NCI-H187 (cell line): Measurements from ENCODE around the gene RGS10.
"Not testable (repeated sequence)": the region's sequence is repeated elsewhere in the genome, so short reads cannot be mapped to it uniquely, and the experiment has no call there.

Experiments
- DNase-seq, 2 experiments: peaks; one replicate each; lab custom pipeline; 2025; lab: John Stamatoyannopoulos, UW

The RGS10 gene

GRCh38 chr10:119469325-119469707 is 73.2 kb downstream of the RGS10 start:
- no peak for DNase-seq

GRCh38 chr10:119468542-119469324 is 73.8 kb downstream of the RGS10 start:
- no peak for DNase-seq

DNA sequence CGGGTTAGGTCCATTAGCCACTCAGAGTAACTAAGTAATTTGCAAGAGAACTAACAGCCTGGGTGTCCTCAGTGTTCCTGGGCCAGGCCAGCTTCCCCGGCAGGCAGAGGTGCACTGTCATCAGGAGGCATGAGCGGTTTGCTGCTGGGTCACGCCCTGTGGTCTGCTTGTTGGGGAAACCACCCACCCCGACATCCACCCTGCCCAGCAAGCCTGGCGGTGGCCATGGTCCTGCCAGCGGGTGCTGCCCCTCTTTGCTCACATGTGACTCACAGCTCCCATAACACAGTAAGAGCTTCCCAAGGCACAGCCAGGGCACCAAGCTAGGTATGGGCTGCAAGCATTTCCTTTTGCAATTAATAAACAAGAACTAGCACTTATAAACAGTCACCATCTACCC is 75.9 kb downstream of the RGS10 start:
- DNase-seq, result no peak

GRCh38 chr10:119466076-119466475 is 76.4 kb downstream of the RGS10 start:
- no peak for DNase-seq

- DNase-seq, result no peak
These were observed 77.4 kb downstream of the RGS10 start for GRCh38 chr10:119465085-119465484.

- DNase-seq, result not testable (repeated sequence)
These were observed 79.3 kb downstream of the RGS10 start for GRCh38 chr10:119463195-119463594.

DNA sequence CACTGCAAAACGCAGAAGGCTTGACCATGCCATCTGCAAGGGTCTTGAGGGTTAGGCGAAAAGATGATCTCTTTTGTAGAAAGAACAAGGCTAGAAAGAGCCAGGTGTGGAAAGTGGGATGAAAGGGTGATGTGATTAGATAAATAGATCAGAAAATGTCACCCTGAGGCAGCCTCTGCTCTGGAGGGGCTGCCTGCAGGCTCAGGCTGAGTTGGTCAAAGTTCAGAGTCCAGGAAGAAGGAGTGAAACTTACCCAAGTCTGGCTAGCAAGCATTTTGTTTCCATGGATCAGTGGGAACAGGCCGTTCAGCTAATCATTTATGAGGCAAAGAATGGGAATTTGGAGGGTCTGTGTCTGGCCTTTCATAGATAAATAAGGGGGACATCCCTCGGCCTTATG is 79.7 kb downstream of the RGS10 start:
- DNase-seq, result no peak

DNA sequence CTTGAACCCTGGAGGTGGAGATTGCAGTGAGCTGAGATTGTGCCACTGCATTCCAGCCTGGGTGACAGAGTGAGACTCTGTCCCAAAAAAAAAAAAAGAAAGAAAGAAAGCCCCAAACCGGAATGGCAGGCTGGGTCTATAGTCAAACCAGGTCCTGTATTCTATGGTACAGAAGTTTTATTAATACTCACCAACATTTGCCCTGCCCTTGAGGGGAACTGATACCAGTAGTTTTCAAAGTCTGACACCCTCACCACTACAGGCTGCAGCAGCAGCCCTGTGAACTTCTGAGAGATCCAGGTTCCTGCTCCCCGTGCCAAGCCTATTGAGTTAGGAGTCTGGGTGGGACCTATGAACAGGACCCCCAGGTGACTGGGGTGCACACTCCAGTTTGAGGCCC is 80.6 kb downstream of the RGS10 start:
- DNase-seq, result no peak

- no peak for DNase-seq
These were observed 81.1 kb downstream of the RGS10 start for GRCh38 chr10:119461380-119461779.

DNA sequence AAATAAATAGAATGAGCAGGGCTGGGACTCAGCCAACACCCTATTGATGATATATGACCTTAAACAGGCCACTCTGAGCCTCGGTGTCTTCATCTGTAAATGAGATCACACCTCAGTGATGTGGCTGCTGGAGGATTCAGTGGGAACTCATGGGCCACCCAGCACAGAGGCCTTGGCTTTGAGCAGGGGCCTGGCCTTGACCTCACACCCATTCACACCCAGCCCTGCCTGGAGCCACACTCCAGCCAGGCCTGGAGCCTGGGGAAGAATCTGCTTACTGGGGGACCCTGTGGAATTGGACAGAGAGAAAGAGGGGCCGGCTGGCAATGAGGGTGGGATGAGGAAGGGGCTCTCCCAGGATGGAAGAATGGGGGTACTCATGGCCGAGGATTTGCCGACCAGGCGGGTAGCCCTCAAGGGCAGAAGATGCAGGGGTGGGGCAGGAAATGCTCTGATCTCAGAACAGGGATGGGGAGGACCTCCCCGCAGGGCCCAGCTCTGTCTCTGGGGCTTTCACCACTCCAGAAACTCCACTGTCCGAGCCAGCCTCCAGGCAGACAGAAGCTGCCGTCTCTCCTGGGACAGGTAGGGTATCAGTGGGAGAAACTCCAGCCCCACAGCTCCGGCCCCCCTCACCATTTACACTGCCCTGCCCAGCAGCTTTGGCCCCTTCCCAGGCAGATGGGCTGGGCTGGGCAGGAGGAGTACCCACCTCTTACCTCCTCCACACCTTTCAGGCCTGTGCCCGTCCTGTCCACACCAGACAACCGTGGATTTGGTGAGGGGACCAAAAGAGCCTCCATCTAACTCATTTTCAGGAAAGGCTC is 81.9 kb downstream of the RGS10 start:
- DNase-seq, result no peak

GRCh38 chr10:119459681-119460340 is 82.7 kb downstream of the RGS10 start:
- DNase-seq, result no peak

DNA sequence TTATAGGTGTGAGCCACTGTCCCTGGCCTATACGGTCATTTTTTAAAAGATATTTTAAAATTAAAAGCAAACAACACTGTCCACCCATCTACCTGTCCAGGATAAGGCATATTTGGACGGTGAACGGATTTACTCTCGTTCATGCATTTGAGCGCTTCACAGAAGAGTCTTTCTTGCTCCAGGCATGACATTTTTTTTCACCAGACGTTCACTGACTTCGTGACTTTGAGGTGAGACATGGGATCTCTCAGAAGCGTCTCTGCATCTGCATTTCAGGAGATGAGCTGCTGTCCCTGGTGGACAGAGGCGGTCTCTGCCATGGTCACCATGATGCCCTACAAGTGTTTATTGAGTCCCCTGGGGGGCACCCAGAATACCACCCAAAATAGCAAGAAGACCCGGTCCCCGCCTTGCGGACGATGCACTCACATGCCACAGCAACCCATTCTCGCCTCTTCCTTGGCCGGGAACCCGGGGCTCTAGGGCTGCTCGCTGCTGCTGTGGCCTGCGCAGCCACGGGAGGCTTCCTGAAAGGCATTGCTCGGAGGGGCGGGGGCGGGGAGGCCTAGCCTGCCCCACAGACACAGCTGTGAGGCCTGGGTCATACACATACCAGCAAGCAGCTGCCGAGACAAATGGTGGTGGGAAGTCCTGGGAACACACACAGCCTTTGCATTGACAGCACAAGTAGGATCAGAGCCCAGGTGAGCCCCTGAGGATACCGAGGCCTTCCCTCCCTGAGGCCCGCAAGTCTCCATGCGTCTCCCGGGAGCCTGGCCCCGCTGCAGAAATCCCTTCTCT is 84.4 kb downstream of the RGS10 start:
- no peak for DNase-seq

DNA sequence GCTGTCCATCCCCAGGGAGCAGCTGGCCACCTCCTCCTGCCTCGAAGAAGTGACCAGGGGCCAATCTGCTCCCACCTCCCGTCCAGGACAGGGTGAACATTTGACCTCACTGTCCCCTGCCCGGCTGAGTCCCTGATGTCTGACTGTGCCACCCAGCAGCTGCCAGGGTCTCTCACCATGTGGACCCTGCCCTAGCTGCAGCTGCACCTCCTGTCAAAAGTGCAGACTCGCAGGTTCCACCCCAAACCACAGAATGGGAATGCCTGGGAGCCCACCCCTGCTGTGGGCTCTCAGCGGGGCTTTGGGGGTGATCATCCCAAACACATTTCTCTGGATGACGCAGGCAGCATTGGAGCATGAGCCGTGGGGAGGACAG is 86.1 kb downstream of the RGS10 start:
- DNase-seq, result no peak

DNA sequence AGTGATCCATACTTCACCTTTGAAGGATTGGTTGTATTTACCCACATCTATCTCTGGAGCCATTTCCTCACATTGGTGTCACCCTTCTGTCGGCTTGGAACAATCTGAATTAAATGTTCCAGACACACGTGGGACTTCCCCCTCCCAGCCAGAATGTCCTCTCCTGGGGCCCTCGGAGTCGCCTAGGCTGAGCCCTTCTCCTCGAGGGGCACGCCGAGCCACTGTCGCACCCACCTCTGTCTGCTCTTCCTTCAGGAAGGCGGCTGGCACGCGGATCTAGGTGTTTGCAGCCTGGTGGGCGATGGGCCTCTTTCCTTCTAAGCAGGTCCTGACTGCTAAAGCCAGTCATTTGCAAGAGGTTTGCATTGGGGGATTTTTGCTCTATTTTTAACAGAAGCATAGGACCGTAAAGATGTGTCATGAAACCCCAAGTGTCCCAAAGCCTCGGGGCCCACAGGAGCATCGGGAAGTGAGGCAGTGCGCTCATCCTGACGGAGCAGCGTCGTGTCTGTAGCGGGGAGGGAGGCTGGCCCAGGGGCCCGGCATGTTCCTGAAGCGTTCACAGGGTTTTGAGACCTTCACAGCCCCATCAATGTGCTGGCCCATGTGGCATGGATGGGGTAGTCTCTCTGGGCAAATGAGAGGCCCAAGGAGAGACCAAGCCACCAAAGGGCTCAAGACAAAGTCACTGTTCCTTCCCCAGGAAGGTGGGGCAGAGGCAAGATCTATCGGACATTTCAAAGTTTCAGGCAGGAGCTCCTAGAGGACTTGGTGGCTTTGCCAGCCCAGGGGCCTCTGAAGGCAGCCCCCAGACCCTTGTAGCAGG is 86.7 kb downstream of the RGS10 start:
- DNase-seq, result no peak

GRCh38 chr10:119454990-119455389 is 87.5 kb downstream of the RGS10 start:
- no peak for DNase-seq

- DNase-seq, result no peak
These were observed 88.2 kb downstream of the RGS10 start for GRCh38 chr10:119454316-119454715.

DNA sequence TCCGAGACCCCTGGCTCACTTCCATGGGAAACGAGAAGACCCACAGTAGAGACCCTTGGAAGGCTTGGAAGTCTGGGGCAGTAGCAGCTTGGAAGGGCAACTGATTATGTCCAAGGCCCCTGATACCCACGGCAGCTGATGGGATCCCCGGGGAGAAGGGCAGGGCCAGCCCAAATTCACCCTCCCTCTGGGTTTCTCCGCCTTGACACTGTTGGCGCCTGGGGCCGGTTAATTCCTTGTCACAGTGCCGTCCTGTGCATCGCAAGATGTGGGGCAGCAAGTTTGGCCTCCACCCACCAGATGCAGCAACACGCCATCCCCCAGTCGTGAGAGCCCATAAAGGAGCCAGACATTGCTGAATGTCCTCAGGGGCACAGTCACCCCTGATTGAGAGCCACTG is 89.2 kb downstream of the RGS10 start:
- DNase-seq, result no peak

DNA sequence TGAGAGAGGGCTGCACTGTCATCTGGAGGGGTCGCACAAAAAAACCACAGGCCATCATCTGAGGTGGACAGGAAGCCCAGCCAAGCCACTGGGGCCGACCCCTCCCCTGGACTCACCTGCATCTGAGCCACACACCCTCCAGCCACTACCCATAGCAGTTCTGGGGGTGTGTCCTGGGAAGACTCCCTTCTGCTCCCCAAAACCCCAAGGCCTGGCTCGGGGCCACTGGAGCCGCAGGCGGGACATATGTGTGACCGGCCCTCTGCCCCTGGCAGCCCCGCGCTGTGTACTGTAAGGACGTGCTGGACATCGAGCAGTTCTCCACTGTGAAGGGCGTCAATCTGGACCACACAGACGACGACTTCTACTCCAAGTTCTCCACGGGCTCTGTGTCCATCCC is 90.1 kb downstream of the RGS10 start:
- no peak for DNase-seq

DNA sequence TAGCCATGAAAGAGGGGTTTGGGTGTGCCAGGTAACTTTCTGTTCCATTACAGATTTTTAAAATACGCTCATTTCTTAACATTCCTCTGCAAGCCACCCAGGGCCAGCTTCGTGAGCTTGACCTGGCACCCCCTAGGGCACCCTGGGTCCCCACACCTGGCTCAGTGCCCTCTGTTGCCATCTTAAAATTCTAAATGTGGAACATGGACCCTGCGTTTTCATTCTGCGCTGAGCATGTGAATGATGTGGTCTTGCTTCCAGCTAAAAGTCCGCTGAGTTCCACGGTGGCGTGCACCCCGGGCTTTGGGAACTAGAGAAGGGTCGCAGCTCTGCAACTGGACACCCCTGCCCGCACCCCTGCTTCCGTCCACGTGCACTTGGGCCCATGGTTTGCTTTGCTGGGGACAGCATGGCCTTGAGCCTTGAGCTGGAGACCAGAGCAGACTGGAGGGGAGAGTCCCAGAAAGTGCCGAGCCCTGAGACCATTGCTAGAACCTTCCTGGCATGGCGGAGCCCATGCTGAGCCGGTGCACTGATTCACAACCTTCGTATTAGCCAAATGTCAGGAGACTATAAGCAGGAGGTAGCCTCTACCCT is 91.1 kb downstream of the RGS10 start:
- DNase-seq, result no peak

- no peak for DNase-seq
These were observed 91.8 kb downstream of the RGS10 start for GRCh38 chr10:119450606-119451299.
